H1 (cell line): Measurements from ENCODE around the gene APOBEC3C. TPM values are rescaled to one million over a fixed set of nuclear protein-coding genes. Genes with fewer than 3 reads are reported as not detected.

ENCODE experiments used
- CTCF ChIA-PET: fragments of 300-600 bp; sonication (Branson Sonifier 250); formaldehyde crosslinking; loops from one replicate; lab custom pipeline; 2021; ENCODE audit not compliant: partially characterized antibody; lab: Charles Lee
- POLR2A ChIA-PET: fragments of 300-600 bp; sonication (Branson Sonifier 250); formaldehyde crosslinking; loops from one replicate; lab custom pipeline; 2021; ENCODE audit warnings: inconsistent platforms; ENCODE audit not compliant: partially characterized antibody; lab: Charles Lee
- DNase-seq, 2 experiments: peaks; one replicate each; pipeline versions ENCODE4 v3.0.0 to v3.0.0-alpha.2; 2010 to 2022; ENCODE audit warnings: low spot score in 2 of 2, low read depth in 1 of 2, mixed read lengths in 1 of 2
- FAIRE-seq: peaks from 2 replicates; lab custom pipeline; 2011; peaks lifted over from hg19 to GRCh38; lab: Jason Lieb, UNC
- H2AFZ ChIP-seq: 2 replicates; pipeline ENCODE4 v1.8.1; 2012; ENCODE audit warnings: low read length, inconsistent platforms
- H2AK5ac ChIP-seq: 2 replicates; pipeline ENCODE4 v1.6.1; 2013; ENCODE audit warnings: low read depth, low read length
- H2BK120ac ChIP-seq: replicated peaks from 2 replicates; pipeline ENCODE3; 2013; ENCODE audit warnings: low read depth, low read length, inconsistent platforms
- H2BK12ac ChIP-seq: 2 replicates; pipeline ENCODE4 v1.6.1; 2013; ENCODE audit warnings: low read depth, low read length
- H2BK15ac ChIP-seq: 2 replicates; pipeline ENCODE4 v1.6.1; 2013; ENCODE audit warnings: low read length
- H2BK20ac ChIP-seq: 2 replicates; pipeline ENCODE4 v1.6.1; 2013; ENCODE audit warnings: low read length
- H2BK5ac ChIP-seq: 2 replicates; pipeline ENCODE4 v1.6.1; 2013; ENCODE audit warnings: low read depth, low read length
- H3K14ac ChIP-seq: 2 replicates; pipeline ENCODE4 v1.6.1; 2013; ENCODE audit warnings: inconsistent platforms; ENCODE audit not compliant: insufficient read length
- H3K18ac ChIP-seq: 2 replicates; pipeline ENCODE4 v1.6.1; 2013; ENCODE audit warnings: low read length; ENCODE audit errors: extremely low read depth
- H3K23ac ChIP-seq: 2 replicates; pipeline ENCODE4 v1.6.1; 2013; ENCODE audit warnings: inconsistent platforms; ENCODE audit not compliant: insufficient read length
- H3K23me2 ChIP-seq: 2 replicates; pipeline ENCODE4 v1.6.1; 2013; ENCODE audit warnings: low read depth, low read length
- H3K27ac ChIP-seq: 2 replicates; pipeline ENCODE4 v1.6.1; 2011; ENCODE audit warnings: low read depth, low read length, inconsistent platforms
- H3K27me3 ChIP-seq, 4 experiments: replicated peaks in 1 of 4; 1 replicate in 1 of 4; 2 replicates in 3 of 4; pipeline versions ENCODE4 v1.6.1 to v1.8.1; 2011 to 2013; ENCODE audit warnings: low read length in 3 of 4, mild to moderate bottlenecking in 3 of 4, inconsistent platforms in 2 of 4, mixed read lengths in 2 of 4, moderate library complexity in 1 of 4; ENCODE audit not compliant: control insufficient read depth in 3 of 4, insufficient read depth in 3 of 4; ENCODE audit errors: extremely low read depth in 1 of 4
- H3K36me3 ChIP-seq, 4 experiments: 2 replicates each; pipeline versions ENCODE4 v1.6.1 to v1.8.1; 2011 to 2013; ENCODE audit warnings: mild to moderate bottlenecking in 4 of 4, low read length in 3 of 4, moderate library complexity in 2 of 4, control low read depth in 1 of 4, inconsistent platforms in 1 of 4; ENCODE audit not compliant: insufficient read depth in 4 of 4, control insufficient read depth in 2 of 4
- H3K4ac ChIP-seq: replicated peaks from 2 replicates; pipeline ENCODE3; 2013; ENCODE audit warnings: low read length, low read depth, mixed read lengths, inconsistent platforms; ENCODE audit not compliant: insufficient read length
- H3K4me1 ChIP-seq, 4 experiments: replicated peaks in 1 of 4; 1 replicate in 1 of 4; 2 replicates in 3 of 4; pipeline versions ENCODE4 v1.6.1 to v1.8.1; 2011 to 2013; ENCODE audit warnings: low read length in 3 of 4, inconsistent platforms in 2 of 4, mixed read lengths in 1 of 4; ENCODE audit not compliant: insufficient read depth in 4 of 4, control insufficient read depth in 3 of 4
- H3K4me2 ChIP-seq, 2 experiments: 2 replicates each; pipeline versions ENCODE4 v1.6.1 to v1.8.1; 2011 to 2013; ENCODE audit warnings: low read depth in 2 of 2, low read length in 2 of 2, control low read depth in 1 of 2, inconsistent platforms in 1 of 2, mild to moderate bottlenecking in 1 of 2; ENCODE audit not compliant: insufficient read depth in 1 of 2
- H3K4me3 ChIP-seq, 4 experiments: fragments of 200-600, 300-600 bp in 1 of 4; sonication (generic), shearing (Covaris generic), sonication (Bioruptor Twin) in 1 of 4; 2 replicates each; pipeline versions ENCODE4 v1.5.1 to v1.8.1; 2011 to 2016; ENCODE audit warnings: low read length in 4 of 4, low read depth in 3 of 4, control low read depth in 2 of 4, inconsistent platforms in 2 of 4, mild to moderate bottlenecking in 2 of 4, mixed read lengths in 1 of 4, moderate library complexity in 1 of 4; ENCODE audit not compliant: insufficient read depth in 2 of 4; ENCODE audit errors: extremely low read depth in 1 of 4
- H3K56ac ChIP-seq: replicated peaks from 2 replicates; pipeline ENCODE3; 2013; ENCODE audit warnings: low read depth, mild to moderate bottlenecking, mixed read lengths, low read length, inconsistent platforms; ENCODE audit not compliant: insufficient read length
- H3K79me1 ChIP-seq: 2 replicates; pipeline ENCODE4 v1.6.1; 2013; ENCODE audit warnings: low read depth, low read length, control low read depth
- H3K79me2 ChIP-seq, 2 experiments: 2 replicates each; pipeline versions ENCODE4 v1.6.1 to v1.8.1; 2012 to 2013; ENCODE audit warnings: low read length in 2 of 2, mild to moderate bottlenecking in 2 of 2, inconsistent platforms in 1 of 2; ENCODE audit not compliant: insufficient read depth in 2 of 2, control insufficient read depth in 1 of 2
- H3K9ac ChIP-seq, 4 experiments: replicated peaks in 1 of 4; 1 replicate in 1 of 4; 2 replicates in 3 of 4; pipeline versions ENCODE4 v1.6.1 to v1.8.1; 2011 to 2013; ENCODE audit warnings: low read depth in 3 of 4, low read length in 3 of 4, control low read depth in 2 of 4, mild to moderate bottlenecking in 2 of 4, moderate library complexity in 2 of 4, inconsistent platforms in 1 of 4; ENCODE audit errors: extremely low read depth in 1 of 4
- H3K9me3 ChIP-seq, 2 experiments: 2 replicates each; pipeline versions ENCODE4 v1.6.1 to v1.8.1; 2012 to 2013; ENCODE audit warnings: mild to moderate bottlenecking in 2 of 2, moderate library complexity in 2 of 2, control low read depth in 1 of 2, inconsistent platforms in 1 of 2, low read depth in 1 of 2, low read length in 1 of 2, mixed read lengths in 1 of 2; ENCODE audit not compliant: insufficient read depth in 2 of 2
- H4K20me1 ChIP-seq, 2 experiments: replicated peaks in 1 of 2; 2 replicates each; pipeline versions ENCODE3 to v1.8.1; 2011 to 2013; ENCODE audit warnings: inconsistent platforms in 2 of 2, low read length in 2 of 2, mild to moderate bottlenecking in 1 of 2; ENCODE audit not compliant: insufficient read depth in 2 of 2, control insufficient read depth in 1 of 2
- H4K5ac ChIP-seq: 2 replicates; pipeline ENCODE4 v1.6.1; 2013; ENCODE audit warnings: low read length, low read depth, mixed read lengths, inconsistent platforms; ENCODE audit not compliant: insufficient read length
- H4K8ac ChIP-seq: 2 replicates; pipeline ENCODE4 v1.8.0; 2013; ENCODE audit warnings: mild to moderate bottlenecking, moderate library complexity, low read length, inconsistent platforms; ENCODE audit not compliant: insufficient read depth; ENCODE audit errors: extremely low read depth
- H4K91ac ChIP-seq: replicated peaks from 2 replicates; pipeline ENCODE3; 2013; ENCODE audit warnings: low read length, mixed read lengths, inconsistent platforms; ENCODE audit not compliant: insufficient read length
- BCL11A ChIP-seq, 2 experiments: IDR thresholded peaks; one replicate each; pipeline ENCODE4 v1.6.1; 2011; ENCODE audit warnings: low read depth in 2 of 2, low read length in 2 of 2, mild to moderate bottlenecking in 2 of 2
- CHD2 ChIP-seq: IDR thresholded peaks from 2 replicates; pipeline ENCODE4 v1.6.1; 2012; ENCODE audit warnings: low read length, improper control_type of control experiment
- CREB1 ChIP-seq: IDR thresholded peaks from 2 replicates; pipeline ENCODE4 v1.6.1; 2012; ENCODE audit warnings: inconsistent platforms
- RBBP5 ChIP-seq: IDR thresholded peaks from 2 replicates; pipeline ENCODE4 v1.7.1; 2012; ENCODE audit warnings: low read depth, mild to moderate bottlenecking, inconsistent platforms, low read length, moderate library complexity, borderline replicate concordance
- RFX5 ChIP-seq: IDR thresholded peaks from 2 replicates; pipeline ENCODE4 v1.6.1; 2011; ENCODE audit warnings: low read depth, low read length, improper control_type of control experiment, borderline replicate concordance
- SIN3A ChIP-seq, 2 experiments: IDR thresholded peaks in 1 of 2; conservative IDR thresholded peaks in 1 of 2; 2 replicates each; pipeline ENCODE4 v1.6.1; 2011 to 2012; ENCODE audit warnings: low read length in 2 of 2, improper control_type of control experiment in 1 of 2, low read depth in 1 of 2, mild to moderate bottlenecking in 1 of 2
- SIRT6 ChIP-seq: IDR thresholded peaks from one replicate; pipeline ENCODE4 v1.7.1; 2012; ENCODE audit warnings: low read length, inconsistent platforms
- SIX5 ChIP-seq: IDR thresholded peaks from 2 replicates; pipeline ENCODE4 v1.6.1; 2011; ENCODE audit warnings: mild to moderate bottlenecking, low read depth, low read length
- SRF ChIP-seq: IDR thresholded peaks from 2 replicates; pipeline ENCODE4 v1.6.1; 2011; ENCODE audit warnings: mild to moderate bottlenecking, low read depth, low read length, moderate library complexity
- TAF1 ChIP-seq: IDR thresholded peaks from 2 replicates; pipeline ENCODE4 v1.6.1; 2011; ENCODE audit warnings: mild to moderate bottlenecking, low read depth, low read length
- TBP ChIP-seq: IDR thresholded peaks from 2 replicates; pipeline ENCODE4 v1.6.1; 2011; ENCODE audit warnings: low read depth, low read length, improper control_type of control experiment
- TCF12 ChIP-seq: IDR thresholded peaks from 2 replicates; pipeline ENCODE4 v1.6.1; 2011; ENCODE audit warnings: low read depth, mild to moderate bottlenecking, low read length
- TEAD4 ChIP-seq: IDR thresholded peaks from 2 replicates; pipeline ENCODE4 v1.6.1; 2012; ENCODE audit warnings: low read depth, low read length, inconsistent platforms, mixed read lengths
- USF2 ChIP-seq: IDR thresholded peaks from 2 replicates; pipeline ENCODE4 v1.6.1; 2011; ENCODE audit warnings: low read length, improper control_type of control experiment
- WGBS, 2 experiments: shearing (Covaris generic) in 1 of 2; methylation state at CpG; one replicate each; pipeline versions ENCODE4 v1.1.6 to v1.1.7; 2013 to 2015; ENCODE audit warnings: low lambda C conversion rate in 2 of 2, mixed read lengths in 2 of 2, inconsistent platforms in 1 of 2, low coverage in 1 of 2, missing lambda C conversion rate in 1 of 2; ENCODE audit not compliant: insufficient replicate concordance in 2 of 2, insufficient coverage in 1 of 2, insufficient read length in 1 of 2; ENCODE audit errors: extremely low coverage in 1 of 2, missing lambda C conversion rate in 1 of 2; 5-methylcytosine and 5-hydroxymethylcytosine counted together
- polyA plus RNA-seq, 7 experiments: library from polyadenylated mRNA; depleted of rRNA in 3 of 7; stranded (reverse) in 5 of 7; unstranded in 2 of 7; fragments of >200 nt in 5 of 7; fragments of 200-250 nt in 2 of 7; gene quantifications; 1 replicate in 5 of 7; 2 replicates in 1 of 7; 4 replicates in 1 of 7; pipeline versions ENCODE4 v1.2.1 to v1.2.3, GENCODE V29; 2011 to 2013; ENCODE audit warnings: missing spikeins in 2 of 7, mixed read lengths in 2 of 7
- total RNA-seq: library from RNA; stranded (reverse); fragmentation: NEBNext Ultra II Directional; extraction: Animal tissue kit (Norgen Biotek cat#: 25700); gene quantifications from 2 replicates; pipeline ENCODE4 v1.2.1, GENCODE V29; 2021

The APOBEC3C gene
- total and polyA plus RNA-seq, 2 of the 8 experiments (the other 6 are each of a cell fraction or from before 2014, with no cell fraction given): 20.3 to 23.3 TPM

- 92% methylated on average over 11 of the region's 11 CpGs; no CpG with 5 or more reads in 1 of the 2 experiments for WGBS, 2 experiments
- no peak overlapping the region for H2AK5ac ChIP-seq
These were observed 41.6 kb downstream of the APOBEC3C start for GRCh38 chr22:39055658-39056057.

More at GRCh38 chr22:39055658-39056057, 41.6 kb downstream of the APOBEC3C start:
- no peak overlapping the region for H3K9ac ChIP-seq
- H4K91ac ChIP-seq: no peak overlapping the region
- H4K20me1 ChIP-seq: no peaks in the 10 kb centered on the region
- no peak overlapping the region for H3K14ac ChIP-seq
- no peak overlapping the region for H2BK5ac ChIP-seq
- H3K23ac ChIP-seq: no peak overlapping the region
- H3K4ac ChIP-seq: no peak overlapping the region
- no peak overlapping the region for H2BK20ac ChIP-seq
- no peaks in the 10 kb centered on the region for H3K23me2 ChIP-seq
- POLR2A ChIA-PET: interaction anchor here (1.6 kb wide), 1 partner anchor 19 kb away, joined by 3 read pairs; no protein-coding TSS in a partner anchor
- no peak overlapping the region for H3K4me3 ChIP-seq
- CTCF ChIA-PET: no interaction called here
- H2AFZ ChIP-seq: no peak overlapping the region
- no peak overlapping the region for H4K8ac ChIP-seq
- no peak overlapping the region for H3K56ac ChIP-seq
- DNase-seq (no peak), FAIRE-seq (no peak)
- peaks cover 3 to 14% (median 5%) of the 10 kb centered on the region in 4 experiments; a peak in 6 of 7 replicates for H3K4me1 ChIP-seq
- no peak overlapping the region for H3K18ac ChIP-seq
- H2BK12ac ChIP-seq: no peak overlapping the region
- no peak overlapping the region for H2BK15ac ChIP-seq
- no peak for TF ChIP-seq SRF
- no peak for TF ChIP-seq TEAD4
- TF ChIP-seq SIN3A (conservative IDR thresholded peaks at IDR 0.05 in 1 of 2, IDR thresholded peaks at IDR 0.05 in 1 of 2; ENCODE audit: low read depth in 1 of 2, low read length in 2 of 2): no peak
- TF ChIP-seq SIX5: no peak
- TF ChIP-seq TBP: no peak
- no peak for TF ChIP-seq RBBP5
- TF ChIP-seq TCF12: no peak
- TF ChIP-seq TAF1: no peak
- no peak for TF ChIP-seq CHD2
- TF ChIP-seq USF2: no peak
- TF ChIP-seq SIRT6: no peak
- no peak for TF ChIP-seq RFX5
- TF ChIP-seq CREB1: no peak
- no peak for TF ChIP-seq BCL11A (IDR thresholded peaks at IDR 0.05; ENCODE audit: low read depth in 2 of 2, low read length in 2 of 2)
- H4K5ac ChIP-seq: no peak overlapping the region
- H3K79me2 ChIP-seq: no peaks in the 10 kb centered on the region
- no peaks in the 10 kb centered on the region for H3K36me3 ChIP-seq
- H3K27ac ChIP-seq: no peak overlapping the region
- H3K27me3 ChIP-seq: no peaks in the 10 kb centered on the region
- H3K9me3 ChIP-seq: peaks cover 9% of the 10 kb centered on the region in 2 experiments; a peak in 3 of 4 replicates
- no peaks in the 10 kb centered on the region for H3K79me1 ChIP-seq
- no peak overlapping the region for H3K4me2 ChIP-seq
- H2BK120ac ChIP-seq: no peak overlapping the region
